Measurements from ENCODE around the gene SUMO3.

The SUMO3 gene

GRCh38 chr21:44817914-44818639 lies at the start of gene SUMO3:
TSS of gene SUMO3 (minus strand) at chr21:44818062. CDS start at chr21:44817968, 94 bp downstream.
- DNase-seq (ENCODE audit: low spot score): peak; percentile 80

- no peak for DNase-seq (ENCODE audit: low spot score)
These were observed 49.6 kb upstream of the SUMO3 start for GRCh38 chr21:44867464-44867863.

GRCh38 chr21:44866780-44867179 lies 48.9 kb upstream of the SUMO3 start:
- no peak for DNase-seq (ENCODE audit: low spot score)

- peak; percentile 45 for DNase-seq (ENCODE audit: low spot score)
These were observed 47.9 kb upstream of the SUMO3 start for GRCh38 chr21:44865561-44866280.

- no peak for DNase-seq (ENCODE audit: low spot score)
These were observed 45.2 kb upstream of the SUMO3 start for GRCh38 chr21:44862869-44863685.

GRCh38 chr21:44858791-44859190 lies 40.9 kb upstream of the SUMO3 start:
- DNase-seq (ENCODE audit: low spot score): no peak

GRCh38 chr21:44858291-44858690 lies 40.4 kb upstream of the SUMO3 start:
- DNase-seq (ENCODE audit: low spot score): no peak

GRCh38 chr21:44857127-44857892 lies 39.4 kb upstream of the SUMO3 start:
- no peak for DNase-seq (ENCODE audit: low spot score)

- DNase-seq (ENCODE audit: low spot score): no peak
These were observed 38.3 kb upstream of the SUMO3 start for GRCh38 chr21:44856131-44856530.

GRCh38 chr21:44855572-44855971 lies 37.7 kb upstream of the SUMO3 start:
- DNase-seq (ENCODE audit: low spot score): no peak

GRCh38 chr21:44854664-44855446 lies 37.0 kb upstream of the SUMO3 start:
- DNase-seq (ENCODE audit: low spot score): no peak

- no peak for DNase-seq (ENCODE audit: low spot score)
These were observed 36.5 kb upstream of the SUMO3 start for GRCh38 chr21:44854391-44854663.

GRCh38 chr21:44853601-44854390 lies 35.9 kb upstream of the SUMO3 start:
- no peak for DNase-seq (ENCODE audit: low spot score)

GRCh38 chr21:44850905-44851657 lies 33.2 kb upstream of the SUMO3 start:
- DNase-seq (ENCODE audit: low spot score): no peak

GRCh38 chr21:44850208-44850800 lies 32.4 kb upstream of the SUMO3 start:
- no peak for DNase-seq (ENCODE audit: low spot score)

GRCh38 chr21:44849616-44850130 lies 31.8 kb upstream of the SUMO3 start:
- no peak for DNase-seq (ENCODE audit: low spot score)

GRCh38 chr21:44848821-44849521 lies 31.1 kb upstream of the SUMO3 start:
- no peak for DNase-seq (ENCODE audit: low spot score)

- DNase-seq (ENCODE audit: low spot score): no peak
These were observed 29.6 kb upstream of the SUMO3 start for GRCh38 chr21:44847261-44848056.
